ENCODE measurements around the gene ELFN1. TPM values are rescaled to one million over a fixed set of nuclear protein-coding genes. Genes with fewer than 3 reads are reported as not detected.

The ELFN1 gene
- total RNA-seq, 1 experiment from 2014 or later: 0.11 TPM

DNA sequence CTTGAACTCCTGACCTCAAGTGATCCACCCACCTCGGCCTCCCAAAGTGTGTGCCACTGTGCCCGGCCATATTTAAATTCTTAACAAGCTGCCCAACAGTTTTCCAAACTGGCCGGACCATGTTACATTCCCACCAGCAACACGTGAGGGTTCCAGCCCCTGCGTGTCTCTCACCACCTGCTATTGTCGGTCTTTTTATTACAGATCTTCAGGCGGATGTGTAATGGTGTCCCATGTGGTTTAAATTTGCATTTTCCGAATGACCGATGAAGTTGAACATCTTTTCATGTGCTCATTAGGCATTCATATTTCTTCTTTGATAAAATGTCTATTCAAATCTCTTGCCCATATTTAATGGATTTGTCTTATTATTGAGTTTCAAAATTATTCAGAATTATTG lies 11.5 kb downstream of the ELFN1 start:
- no peak for DNase-seq (ENCODE audit: low read depth, low spot score)

GRCh38 chr7:1685000-1685624 lies 15.0 kb downstream of the ELFN1 start:
- no peak for DNase-seq (ENCODE audit: low read depth, low spot score)
- in situ Hi-C loops (cut with HindIII; ENCODE audit: low pct_unique_long_range_greater_than_20kb, low sequenced_read_pairs): no loop called here

More for the DNA sequence above, 11.5 kb downstream of the ELFN1 start:
- in situ Hi-C loops (cut with HindIII; ENCODE audit: low pct_unique_long_range_greater_than_20kb, low sequenced_read_pairs): no loop called here

GRCh38 chr7:1688542-1688941 lies 18.5 kb downstream of the ELFN1 start:
- in situ Hi-C loops (cut with HindIII; ENCODE audit: low pct_unique_long_range_greater_than_20kb, low sequenced_read_pairs): no loop called here
- DNase-seq (ENCODE audit: low read depth, low spot score): no peak

- DNase-seq (ENCODE audit: low read depth, low spot score): no peak
- in situ Hi-C loops (cut with HindIII; ENCODE audit: low pct_unique_long_range_greater_than_20kb, low sequenced_read_pairs): no loop called here
These were observed 19.2 kb downstream of the ELFN1 start for GRCh38 chr7:1689311-1689710.

- in situ Hi-C loops (cut with HindIII; ENCODE audit: low pct_unique_long_range_greater_than_20kb, low sequenced_read_pairs): no loop called here
- no peak for DNase-seq (ENCODE audit: low read depth, low spot score)
These were observed 20.4 kb downstream of the ELFN1 start for GRCh38 chr7:1690359-1690958.

- in situ Hi-C loops (cut with HindIII; ENCODE audit: low pct_unique_long_range_greater_than_20kb, low sequenced_read_pairs): no loop called here
These were observed 21.0 kb downstream of the ELFN1 start for GRCh38 chr7:1691096-1691495.

GRCh38 chr7:1691601-1692514 lies 21.8 kb downstream of the ELFN1 start:
- in situ Hi-C loops (cut with HindIII; ENCODE audit: low pct_unique_long_range_greater_than_20kb, low sequenced_read_pairs): no loop called here
- DNase-seq (ENCODE audit: low read depth, low spot score): peak; percentile 36

More at GRCh38 chr7:1691096-1691495, 21.0 kb downstream of the ELFN1 start:
- DNase-seq (ENCODE audit: low read depth, low spot score): no peak

- no peak for DNase-seq (ENCODE audit: low read depth, low spot score)
- in situ Hi-C loops (cut with HindIII; ENCODE audit: low pct_unique_long_range_greater_than_20kb, low sequenced_read_pairs): no loop called here
These were observed 22.7 kb downstream of the ELFN1 start for GRCh38 chr7:1692515-1693418.

DNA sequence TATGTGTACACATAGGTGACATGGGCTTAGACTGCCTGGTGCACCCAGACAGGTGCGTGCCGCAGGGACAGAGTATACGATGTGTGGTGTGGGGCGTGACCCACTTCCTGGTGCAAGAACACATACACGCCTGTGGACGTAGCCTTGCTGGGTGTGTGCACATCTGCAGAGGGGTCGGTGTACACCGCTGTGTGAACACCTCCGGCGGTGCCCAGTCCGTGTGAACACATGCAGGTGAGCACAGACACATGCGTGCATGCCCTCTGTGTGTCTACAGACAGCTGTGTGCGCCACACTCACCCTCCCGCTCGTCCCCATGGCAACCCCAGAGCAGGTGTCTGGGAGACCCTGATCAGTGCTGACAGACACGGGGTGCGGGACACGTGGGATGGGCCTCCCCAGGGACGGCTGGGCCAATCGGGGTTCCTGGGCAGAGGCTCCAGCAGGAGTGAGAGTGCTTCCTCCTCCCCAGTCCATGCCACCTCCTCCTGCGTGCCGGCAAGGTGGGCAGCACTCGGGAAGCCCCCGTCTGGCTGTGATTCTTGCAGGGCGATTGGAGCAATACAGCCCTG lies 23.4 kb downstream of the ELFN1 start:
- in situ Hi-C loops (cut with HindIII; ENCODE audit: low pct_unique_long_range_greater_than_20kb, low sequenced_read_pairs): no loop called here
- no peak for DNase-seq (ENCODE audit: low read depth, low spot score)

GRCh38 chr7:1693991-1694524 lies 24.0 kb downstream of the ELFN1 start:
- DNase-seq (ENCODE audit: low read depth, low spot score): no peak
- in situ Hi-C loops (cut with HindIII; ENCODE audit: low pct_unique_long_range_greater_than_20kb, low sequenced_read_pairs): no loop called here

- no peak for DNase-seq (ENCODE audit: low read depth, low spot score)
- in situ Hi-C loops (cut with HindIII; ENCODE audit: low pct_unique_long_range_greater_than_20kb, low sequenced_read_pairs): no loop called here
These were observed 24.8 kb downstream of the ELFN1 start for GRCh38 chr7:1694611-1695511.

GRCh38 chr7:1695800-1696454 lies 25.9 kb downstream of the ELFN1 start:
- DNase-seq (ENCODE audit: low read depth, low spot score): no peak
- in situ Hi-C loops (cut with HindIII; ENCODE audit: low pct_unique_long_range_greater_than_20kb, low sequenced_read_pairs): no loop called here

- in situ Hi-C loops (cut with HindIII; ENCODE audit: low pct_unique_long_range_greater_than_20kb, low sequenced_read_pairs): no loop called here
- DNase-seq (ENCODE audit: low read depth, low spot score): no peak
These were observed 26.8 kb downstream of the ELFN1 start for GRCh38 chr7:1696671-1697498.

- no peak for DNase-seq (ENCODE audit: low read depth, low spot score)
These were observed 27.5 kb downstream of the ELFN1 start for GRCh38 chr7:1697499-1698125.

DNA sequence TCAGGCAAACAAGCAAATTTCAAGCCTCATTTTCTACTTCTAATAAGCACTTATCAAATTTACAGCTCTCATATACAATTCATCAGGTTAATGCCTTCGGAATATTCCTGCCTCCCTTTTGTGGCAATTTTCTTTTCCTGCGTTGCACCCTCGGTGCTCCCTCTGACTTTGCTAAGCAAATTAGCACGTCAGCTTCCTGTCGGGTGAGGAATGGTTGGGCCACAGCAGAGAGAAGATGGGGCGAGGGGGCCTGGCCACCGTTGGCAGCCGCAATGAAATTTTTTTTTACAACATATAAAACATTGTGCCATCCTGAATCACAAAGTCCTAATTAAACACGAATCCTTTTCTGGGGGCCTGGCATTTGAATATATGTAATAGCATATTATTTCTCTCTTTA lies 28.1 kb downstream of the ELFN1 start:
- no peak for DNase-seq (ENCODE audit: low read depth, low spot score)
- in situ Hi-C loops (cut with HindIII; ENCODE audit: low pct_unique_long_range_greater_than_20kb, low sequenced_read_pairs): no loop called here

More at GRCh38 chr7:1697499-1698125, 27.5 kb downstream of the ELFN1 start:
- in situ Hi-C loops (cut with HindIII; ENCODE audit: low pct_unique_long_range_greater_than_20kb, low sequenced_read_pairs): no loop called here

Data from SK-MEL-5 (cell line).